ENCODE measurements around the gene PTPRJ.
"Not testable (repeated sequence)": the region's sequence is repeated elsewhere in the genome, so short reads cannot be mapped to it uniquely, and the experiment has no call there.

Gene PTPRJ

DNA sequence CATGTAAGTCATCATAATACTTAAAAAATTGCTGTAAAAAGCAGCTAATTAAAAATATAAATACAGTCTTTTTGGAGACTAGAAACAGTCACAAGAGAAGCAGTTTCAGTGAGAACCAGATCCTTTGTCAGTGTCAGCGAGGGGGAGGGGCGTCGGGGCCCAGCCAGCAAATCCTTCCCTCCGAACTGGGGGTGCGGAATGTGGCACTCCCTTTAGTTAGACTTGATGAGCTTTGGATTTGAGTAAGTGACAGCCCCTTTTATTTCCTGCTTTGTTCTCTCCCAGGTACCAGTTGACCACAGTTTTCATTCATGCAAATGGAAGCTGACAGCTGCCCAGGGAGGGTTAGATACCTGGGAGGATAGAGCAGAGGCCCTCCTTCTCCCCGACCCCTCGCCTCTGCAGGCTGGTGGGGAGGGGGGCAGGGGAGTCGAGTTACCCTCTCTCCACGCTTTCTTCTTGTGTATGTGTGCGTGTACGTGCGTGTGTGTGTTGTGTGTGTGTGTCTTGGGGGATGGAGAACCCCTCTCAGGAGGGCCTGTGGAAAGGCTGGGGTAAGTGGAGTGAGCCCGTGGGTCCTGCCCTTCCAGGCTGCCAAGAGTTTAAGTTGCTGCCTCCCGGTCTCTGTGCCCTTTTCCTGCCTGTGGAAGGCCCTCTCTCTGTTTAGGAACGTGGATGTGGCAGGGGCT, 38.3 kb downstream of the PTPRJ start:
- no peak for DNase-seq (ENCODE audit: low read depth)

DNA sequence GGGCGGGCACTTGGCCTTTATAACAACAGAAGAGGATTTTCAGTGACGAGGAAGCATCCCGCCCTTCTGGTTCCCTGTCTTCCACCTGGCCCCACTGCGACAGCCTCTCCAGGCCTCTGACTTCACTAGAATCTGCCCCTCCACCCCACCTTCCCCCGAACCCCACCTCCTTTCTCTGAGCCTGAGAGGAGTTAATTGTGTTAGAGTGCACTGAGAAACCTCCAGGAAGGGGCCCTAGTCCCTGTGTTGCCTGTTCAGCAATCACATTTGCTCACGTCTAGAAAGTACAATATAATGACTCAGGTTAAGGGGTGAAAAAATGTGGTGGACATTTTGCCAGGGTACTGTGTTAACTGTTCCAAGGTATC, 38.8 kb downstream of the PTPRJ start:
- DNase-seq (ENCODE audit: low read depth): no peak

DNA sequence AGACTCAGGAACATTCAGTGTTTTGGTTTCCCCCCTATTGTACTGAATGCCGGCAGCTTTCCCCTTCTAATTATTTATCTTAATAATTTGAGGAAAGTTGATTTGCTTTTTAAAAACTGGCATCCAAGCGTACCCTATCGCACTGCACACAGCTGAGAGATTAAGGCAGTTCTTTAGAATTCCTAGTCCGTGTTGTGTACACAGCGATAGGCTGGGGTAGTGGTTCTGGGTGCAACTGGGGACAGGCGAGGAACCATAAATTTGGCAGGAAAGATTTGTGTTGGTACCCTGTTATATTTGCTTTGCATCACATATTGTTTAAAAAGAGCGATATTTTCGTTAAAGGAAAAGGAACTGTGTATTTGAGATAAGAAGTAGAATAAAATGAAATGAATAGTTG, 39.2 kb downstream of the PTPRJ start:
- DNase-seq (ENCODE audit: low read depth): no peak

DNA sequence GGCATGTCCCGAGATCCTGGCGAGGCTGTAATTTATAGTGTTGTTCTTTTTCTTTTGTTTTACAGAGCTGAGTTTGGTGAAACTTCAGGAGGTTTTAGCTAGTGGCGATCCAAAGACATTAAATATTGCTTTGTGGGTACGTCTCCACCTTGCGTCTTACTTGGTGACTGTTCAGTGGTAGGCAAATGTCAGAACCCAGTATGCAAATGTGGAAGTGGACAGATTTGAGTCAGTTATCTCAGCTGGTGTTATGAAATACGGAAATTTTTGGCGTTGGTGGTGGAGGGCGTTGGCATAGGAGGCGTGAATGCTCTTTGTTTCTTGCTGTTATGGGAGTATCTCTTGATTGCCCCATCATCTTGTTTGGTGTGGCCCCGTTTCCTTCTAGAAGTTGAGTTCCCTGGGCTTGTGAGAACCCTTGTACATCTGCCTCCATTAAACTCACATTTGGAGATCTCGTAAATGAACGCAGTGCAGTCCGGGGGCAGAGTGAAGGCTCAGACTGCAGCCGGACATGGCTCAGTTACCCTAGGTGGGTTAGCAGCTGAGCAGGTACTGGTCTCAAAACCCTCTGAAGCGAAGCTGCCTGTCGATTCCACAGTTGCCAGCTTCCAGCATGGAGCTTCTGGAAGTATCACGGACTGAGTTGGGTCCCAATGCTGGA, 39.9 kb downstream of the PTPRJ start:
- DNase-seq (ENCODE audit: low read depth): no peak

GRCh38 chr11:48021201-48021820, 41.0 kb downstream of the PTPRJ start:
- not testable (repeated sequence) for DNase-seq (ENCODE audit: low read depth)

DNA sequence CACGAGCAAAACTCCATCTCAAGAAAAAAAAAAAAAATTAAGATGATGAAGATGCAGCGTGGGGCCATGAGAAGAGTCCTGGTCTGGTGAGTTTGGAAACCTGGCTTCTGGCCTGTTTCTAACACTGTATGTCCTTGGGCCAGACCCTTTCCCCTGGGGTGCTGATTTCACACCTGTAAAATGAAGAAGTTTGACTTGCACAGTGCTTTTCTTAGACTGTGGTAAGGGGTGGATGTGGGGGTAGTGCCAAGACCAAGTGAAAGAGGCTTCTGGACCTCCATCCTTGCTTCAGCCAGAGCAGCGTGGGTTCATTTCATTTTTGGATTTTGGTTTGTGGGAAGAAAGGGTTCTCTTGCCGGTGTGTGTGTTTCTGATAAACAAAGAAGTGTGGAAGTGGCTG, 42.1 kb downstream of the PTPRJ start:
- no peak for DNase-seq (ENCODE audit: low read depth)

GRCh38 chr11:48023608-48024007, 43.2 kb downstream of the PTPRJ start:
- not testable (repeated sequence) for DNase-seq (ENCODE audit: low read depth)

DNA sequence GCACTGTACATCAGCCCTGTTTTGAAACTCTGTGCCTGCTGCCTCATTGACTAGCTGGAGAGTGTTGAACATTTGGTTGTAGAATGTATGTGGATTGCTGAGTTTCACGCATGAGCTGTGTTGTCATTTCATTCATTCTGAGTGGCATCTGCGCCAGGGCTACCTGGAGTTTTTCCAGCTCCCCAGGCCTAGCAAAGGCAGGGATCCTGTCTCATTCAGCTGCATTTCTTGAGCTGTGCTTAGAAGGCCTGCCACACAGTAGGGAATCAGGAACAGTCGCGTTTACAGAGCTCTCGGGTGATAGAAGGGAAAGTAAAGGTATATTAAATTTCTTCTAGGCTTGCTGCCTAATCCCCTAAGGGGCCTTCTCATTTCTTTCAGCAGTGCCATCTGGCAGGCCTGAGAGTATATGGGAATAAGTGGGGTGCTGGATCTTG, 44.3 kb downstream of the PTPRJ start:
- DNase-seq (ENCODE audit: low read depth): no peak

- no peak for DNase-seq (ENCODE audit: low read depth)
Measured at GRCh38 chr11:48025293-48025983, 45.1 kb downstream of the PTPRJ start.

- DNase-seq (ENCODE audit: low read depth): no peak
Measured at GRCh38 chr11:48025984-48026340, 45.6 kb downstream of the PTPRJ start.

DNA sequence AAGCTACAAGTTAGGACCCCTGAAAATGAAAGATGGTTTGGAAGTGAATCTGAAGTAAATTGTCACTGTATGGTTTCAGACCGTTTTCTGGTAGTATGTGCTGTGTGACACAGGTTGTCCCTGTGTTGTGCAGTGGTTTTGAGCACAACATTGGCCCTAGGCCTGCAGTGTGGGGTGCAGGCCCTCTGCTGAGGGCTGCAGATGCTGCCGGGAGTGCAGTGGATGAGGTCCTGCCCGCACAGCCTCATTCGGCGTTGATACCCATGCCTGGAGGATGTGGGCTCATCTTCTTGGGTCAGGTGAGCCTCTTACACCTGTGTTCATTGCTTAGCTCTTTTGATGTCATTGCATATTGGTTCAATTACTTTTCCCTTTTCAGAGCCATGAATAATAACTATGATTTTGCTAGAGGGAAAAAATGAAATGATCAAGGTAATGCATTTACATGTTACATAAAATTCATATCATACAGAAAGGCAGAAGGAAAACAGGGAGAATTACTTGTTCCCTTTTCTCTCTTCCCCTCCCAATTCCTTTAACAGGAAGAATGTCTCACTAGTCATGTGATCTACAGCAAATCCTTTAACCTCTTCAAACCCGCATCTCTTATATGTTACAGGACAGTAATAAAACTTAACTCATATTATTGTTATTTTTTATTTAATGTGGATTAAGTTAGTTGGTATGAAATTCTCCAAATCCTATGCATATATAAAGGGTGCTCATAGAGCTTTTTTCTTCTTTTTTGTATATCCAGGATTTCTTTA, 48.7 kb downstream of the PTPRJ start:
- no peak for DNase-seq (ENCODE audit: low read depth)

GRCh38 chr11:48029681-48030290, 49.4 kb downstream of the PTPRJ start:
- no peak for DNase-seq (ENCODE audit: low read depth)

DNA sequence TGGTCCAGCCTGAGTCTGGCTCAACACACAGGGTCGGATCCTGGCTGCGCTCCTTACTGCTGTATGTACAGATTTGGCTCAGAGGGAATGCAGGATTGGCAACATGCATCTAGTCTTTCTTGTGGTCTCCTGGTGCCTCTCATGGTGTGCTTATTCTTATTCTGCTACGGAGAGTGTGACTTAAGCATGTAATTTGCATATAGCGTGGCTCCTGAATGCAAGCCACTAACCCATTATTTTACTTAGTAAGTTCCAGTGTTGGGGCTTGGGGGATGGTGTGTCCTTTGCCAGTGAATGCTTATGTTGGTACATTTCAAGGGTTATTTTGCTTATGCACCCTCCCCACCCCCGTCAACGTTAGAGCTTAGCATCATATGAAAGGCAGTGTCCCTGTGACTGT, 51.2 kb downstream of the PTPRJ start:
- no peak for DNase-seq (ENCODE audit: low read depth)

- no peak for DNase-seq (ENCODE audit: low read depth)
Measured at GRCh38 chr11:48032721-48033120, 52.4 kb downstream of the PTPRJ start.

DNA sequence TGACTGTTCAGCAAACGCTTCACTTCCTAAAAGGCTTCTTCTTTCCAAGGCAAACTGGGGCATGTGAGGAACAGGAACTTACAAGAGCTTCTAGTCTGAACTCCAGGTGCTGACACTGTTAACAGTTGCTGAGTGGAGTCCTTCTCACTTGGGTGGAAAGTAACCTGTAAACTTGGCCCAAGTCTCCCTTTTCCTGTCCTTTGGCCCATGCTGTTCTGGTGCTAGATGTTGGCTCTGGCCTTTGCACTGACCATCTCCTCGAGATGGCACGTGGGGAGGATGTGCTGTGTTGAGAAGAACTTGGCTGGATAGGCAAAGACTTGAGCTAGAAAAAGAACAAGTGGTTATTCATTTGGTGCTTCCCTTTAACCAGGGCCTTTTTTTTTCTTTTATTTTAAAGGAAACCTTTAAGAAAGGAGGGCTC, 53.6 kb downstream of the PTPRJ start:
- no peak for DNase-seq (ENCODE audit: low read depth)

GRCh38 chr11:48034926-48035871, 54.8 kb downstream of the PTPRJ start:
- DNase-seq (ENCODE audit: low read depth): no peak

GRCh38 chr11:48036011-48036410, 55.7 kb downstream of the PTPRJ start:
- DNase-seq (ENCODE audit: low read depth): no peak

DNA sequence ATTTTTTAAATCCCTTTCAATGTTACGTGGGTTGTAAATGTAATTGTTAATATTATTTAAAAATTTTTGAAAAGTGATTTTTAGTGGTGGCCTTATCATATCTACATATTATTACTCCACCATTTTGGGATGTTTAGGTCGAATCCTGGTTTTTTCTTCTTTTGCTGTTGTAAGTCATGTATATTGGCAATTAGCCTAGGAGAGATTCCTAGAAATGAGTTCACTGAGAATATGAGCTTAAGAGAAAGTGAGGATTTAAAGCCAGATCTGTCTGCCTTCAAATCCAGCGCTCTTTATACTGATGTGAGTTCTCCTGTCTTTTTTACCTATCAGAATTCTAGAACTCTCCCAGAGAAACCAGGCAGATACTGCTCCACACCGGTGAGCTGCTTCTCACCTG, 56.1 kb downstream of the PTPRJ start:
- no peak for DNase-seq (ENCODE audit: low read depth)

DNA sequence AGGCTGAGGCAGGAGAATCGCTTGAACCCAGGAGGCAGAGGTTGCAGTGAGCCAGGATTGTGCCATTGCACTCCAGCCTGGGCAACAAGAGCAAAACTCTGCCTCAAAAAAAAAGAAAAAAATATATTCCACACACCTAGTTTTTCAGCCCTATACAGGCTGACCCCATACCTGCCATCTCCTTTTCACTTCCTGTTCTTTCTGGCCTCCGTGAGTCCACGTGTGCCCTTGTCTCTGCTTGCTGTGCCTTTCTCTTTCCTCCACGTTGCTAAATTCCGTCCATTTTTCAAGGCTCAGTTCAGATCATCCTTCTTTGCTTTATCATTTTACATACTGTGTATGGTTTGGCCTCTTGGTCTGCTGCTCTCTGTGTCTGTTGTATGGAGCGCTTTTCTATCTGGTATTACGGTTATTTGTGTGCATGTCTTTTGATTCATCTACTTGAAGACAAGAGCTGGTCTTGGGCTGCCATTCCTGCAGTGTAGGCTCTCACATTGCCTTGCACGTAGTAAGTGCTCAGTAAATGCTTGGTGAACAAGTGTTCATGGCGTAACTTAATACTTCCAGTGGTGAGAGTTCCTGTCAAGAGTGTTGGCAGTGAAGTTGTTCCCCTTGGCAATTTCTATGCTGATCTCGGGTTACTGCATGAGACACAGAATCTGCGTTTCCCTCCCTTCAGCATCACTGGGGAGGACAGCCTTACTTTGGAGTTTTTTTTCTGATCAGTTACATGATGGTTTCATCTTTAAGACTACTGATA, 57.5 kb downstream of the PTPRJ start:
- DNase-seq (ENCODE audit: low read depth): no peak
